Small intestine (tissue), 7 donors: ENCODE measurements around the gene PCBP2. TPM values are rescaled to one million over a fixed set of nuclear protein-coding genes. Genes with fewer than 3 reads are reported as not detected.

Experiments used
- DNase-seq, 2 donors: peaks; one replicate each; pipeline versions ENCODE4 v3.0.0 to v3.0.0-alpha.2; 2013
- FAIRE-seq: peaks from 2 replicates; lab custom pipeline; 2012; peaks lifted over from hg19 to GRCh38; lab: Jason Lieb, UNC
- H3K27ac ChIP-seq, 3 donors: one replicate each; pipeline ENCODE4 v1.5.1; 2013; ENCODE audit warnings: low read length in 2 of 3, mild to moderate bottlenecking in 2 of 3, control low read depth in 1 of 3, inconsistent platforms in 1 of 3, low read depth in 1 of 3, moderate library complexity in 1 of 3
- H3K27me3 ChIP-seq, 3 donors: one replicate each; pipeline ENCODE4 v1.6.1; 2013; ENCODE audit warnings: low read length in 3 of 3, inconsistent platforms in 1 of 3; ENCODE audit not compliant: control insufficient read depth in 3 of 3, insufficient read depth in 3 of 3
- H3K36me3 ChIP-seq, 3 donors: one replicate each; pipeline ENCODE4 v1.6.1; 2013; ENCODE audit warnings: low read length in 3 of 3, inconsistent platforms in 1 of 3, low read depth in 1 of 3, mild to moderate bottlenecking in 1 of 3, moderate library complexity in 1 of 3; ENCODE audit not compliant: control insufficient read depth in 3 of 3, insufficient read depth in 2 of 3
- H3K4me1 ChIP-seq, 3 donors: one replicate each; pipeline ENCODE4 v1.6.1; 2013; ENCODE audit warnings: low read length in 2 of 3, inconsistent platforms in 1 of 3, low read depth in 1 of 3, mild to moderate bottlenecking in 1 of 3, moderate library complexity in 1 of 3; ENCODE audit not compliant: control insufficient read depth in 3 of 3, insufficient read depth in 2 of 3
- H3K4me3 ChIP-seq, 3 donors: one replicate each; pipeline ENCODE4 v1.5.1; 2013; ENCODE audit warnings: low read length in 3 of 3, control low read depth in 1 of 3, inconsistent platforms in 1 of 3, low read depth in 1 of 3, mild to moderate bottlenecking in 1 of 3, moderate library complexity in 1 of 3
- H3K9me3 ChIP-seq, 2 donors: one replicate each; pipeline ENCODE4 v1.6.1; 2013; ENCODE audit warnings: low read depth in 1 of 2, low read length in 1 of 2; ENCODE audit not compliant: control insufficient read depth in 2 of 2, insufficient read depth in 1 of 2
- WGBS, 3 donors: extraction: QIAGEN DNeasy Blood & Tissue Kit; methylation state at CpG; one replicate each; pipeline ENCODE4 v1.1.7; 2013; 5-methylcytosine and 5-hydroxymethylcytosine counted together
- polyA plus RNA-seq, 4 donors: library from polyadenylated mRNA; stranded (reverse) in 3 of 4; unstranded in 1 of 4; fragments of 200-250 nt in 3 of 4; fragments of 120-200 nt in 1 of 4; gene quantifications; one replicate each; pipeline versions ENCODE4 v1.2.1 to v1.2.3, GENCODE V29; 2013
- donor health status: healthy with polysubstance abuse.
- donor health status: control.
- donor health status: control.
- donor health status: Bipolar disorder and iron deficiency.
- donor health status: healthy.

The PCBP2 gene
- polyA plus RNA-seq, 4 donors, result 446 to 821 (median 494) TPM

DNA sequence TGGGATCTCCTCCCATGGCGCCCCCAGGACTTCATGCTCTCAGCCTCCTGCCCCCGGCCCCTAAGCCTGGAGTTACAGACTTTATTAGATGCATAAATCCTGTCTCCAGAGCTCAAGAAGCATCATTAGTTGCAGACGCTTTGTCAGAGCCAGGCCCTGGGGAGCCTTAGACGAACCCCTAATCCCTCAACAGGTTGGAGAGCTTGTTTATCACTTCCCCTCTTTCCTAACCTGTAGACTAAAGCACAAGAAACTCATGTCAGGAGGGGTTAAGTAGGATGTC, 55.6 kb downstream of the PCBP2 start:
- FAIRE-seq (no peak), DNase-seq (no peak)
- WGBS, 3 donors, result 88 to 90% (median 89%) methylated on average over 4 of the region's 4 CpGs
- Histone ChIP-seq H3K4me1 (peaks cover 0 to 3% (median 0%) of the 10 kb centered on the region in 3 donors), H3K9me3 (no peaks in the 10 kb centered on the region), H3K36me3 (peaks cover 0 to 79% (median 3%) of the 10 kb centered on the region in 3 donors), H3K27ac (no peak overlapping the region), H3K27me3 (no peaks in the 10 kb centered on the region), H3K4me3 (no peak overlapping the region)

- peaks cover 0 to 74% (median 9%) of the 10 kb centered on the region in 3 donors for H3K36me3 ChIP-seq
- WGBS, 3 donors, result 29 to 31% (median 29%) methylated on average over 7 of the region's 7 CpGs
- no peak overlapping the region for H3K4me3 ChIP-seq
- FAIRE-seq (no peak), DNase-seq (peak; percentile 89 to 91)
- no peaks in the 10 kb centered on the region for H3K27me3 ChIP-seq
- peak overlapping the region in 1 of 3 donors; percentile 24 for H3K27ac ChIP-seq
- H3K9me3 ChIP-seq, result no peaks in the 10 kb centered on the region
- H3K4me1 ChIP-seq, result peaks cover 0 to 3% (median 0%) of the 10 kb centered on the region in 3 donors
Observed at GRCh38 chr12:53508534-53509170, 56.8 kb downstream of the PCBP2 start.

- Histone ChIP-seq H3K9me3 (no peaks in the 10 kb centered on the region), H3K27me3 (no peaks in the 10 kb centered on the region), H3K27ac (no peak overlapping the region), H3K36me3 (peaks cover 11 to 67% (median 20%) of the 10 kb centered on the region in 3 donors), H3K4me1 (peaks cover 0 to 3% (median 0%) of the 10 kb centered on the region in 3 donors), H3K4me3 (no peak overlapping the region)
- 79 to 87% (median 83%) methylated on average over 9 of the region's 9 CpGs for WGBS, 3 donors
- FAIRE-seq, result no peak
- no peak for DNase-seq
Observed at GRCh38 chr12:53510181-53510812, 58.4 kb downstream of the PCBP2 start.

- FAIRE-seq (no peak), DNase-seq (no peak)
- H3K36me3 ChIP-seq, result peaks cover 16 to 68% (median 27%) of the 10 kb centered on the region in 3 donors
- no peaks in the 10 kb centered on the region for H3K9me3 ChIP-seq
- H3K27ac ChIP-seq, result no peak overlapping the region
- H3K4me3 ChIP-seq, result no peak overlapping the region
- WGBS, 3 donors, result 87 to 91% (median 88%) methylated on average over 6 of the region's 6 CpGs
- H3K27me3 ChIP-seq, result no peaks in the 10 kb centered on the region
- peaks cover 0 to under 1% (median 0%) of the 10 kb centered on the region in 3 donors for H3K4me1 ChIP-seq
Observed at GRCh38 chr12:53513712-53514410, 62.0 kb downstream of the PCBP2 start.

GRCh38 chr12:53514628-53515290, 62.9 kb downstream of the PCBP2 start:
- H3K4me1 ChIP-seq, result no peaks in the 10 kb centered on the region
- no peaks in the 10 kb centered on the region for H3K9me3 ChIP-seq
- no peak overlapping the region for H3K4me3 ChIP-seq
- DNase-seq, result no peak
- H3K27ac ChIP-seq, result no peak overlapping the region
- H3K36me3 ChIP-seq, result peaks cover 16 to 70% (median 32%) of the 10 kb centered on the region in 3 donors
- H3K27me3 ChIP-seq, result no peaks in the 10 kb centered on the region
- no peak for FAIRE-seq
- 81 to 87% (median 85%) methylated on average over 6 of the region's 6 CpGs for WGBS, 3 donors

DNA sequence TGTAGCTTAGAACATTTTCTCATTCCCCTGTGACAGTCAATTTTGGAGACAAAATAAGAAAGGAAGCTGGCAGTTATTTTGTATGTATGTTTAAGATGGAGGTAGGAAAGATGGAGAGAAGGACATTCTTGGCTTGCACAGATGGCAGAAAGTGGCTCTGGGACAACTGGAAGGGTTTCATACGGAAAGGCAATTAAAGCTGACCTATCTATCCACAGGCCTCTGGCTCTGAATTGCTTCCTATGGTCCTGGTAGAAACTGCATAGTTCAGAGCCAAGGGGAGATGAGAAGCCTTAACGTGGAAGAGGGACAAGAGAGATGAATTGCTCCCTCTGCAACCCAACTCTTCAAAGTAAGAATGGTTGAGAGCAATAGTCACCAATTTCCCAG, 63.4 kb downstream of the PCBP2 start:
- Histone ChIP-seq H3K4me3 (no peak overlapping the region), H3K4me1 (no peaks in the 10 kb centered on the region), H3K9me3 (no peaks in the 10 kb centered on the region), H3K27me3 (no peaks in the 10 kb centered on the region), H3K27ac (no peak overlapping the region), H3K36me3 (peaks cover 16 to 72% (median 33%) of the 10 kb centered on the region in 3 donors)
- no peak for DNase-seq
- WGBS, 3 donors, result 79 to 94% (median 84%) methylated on average over 2 of the region's 2 CpGs
- FAIRE-seq, result no peak

DNA sequence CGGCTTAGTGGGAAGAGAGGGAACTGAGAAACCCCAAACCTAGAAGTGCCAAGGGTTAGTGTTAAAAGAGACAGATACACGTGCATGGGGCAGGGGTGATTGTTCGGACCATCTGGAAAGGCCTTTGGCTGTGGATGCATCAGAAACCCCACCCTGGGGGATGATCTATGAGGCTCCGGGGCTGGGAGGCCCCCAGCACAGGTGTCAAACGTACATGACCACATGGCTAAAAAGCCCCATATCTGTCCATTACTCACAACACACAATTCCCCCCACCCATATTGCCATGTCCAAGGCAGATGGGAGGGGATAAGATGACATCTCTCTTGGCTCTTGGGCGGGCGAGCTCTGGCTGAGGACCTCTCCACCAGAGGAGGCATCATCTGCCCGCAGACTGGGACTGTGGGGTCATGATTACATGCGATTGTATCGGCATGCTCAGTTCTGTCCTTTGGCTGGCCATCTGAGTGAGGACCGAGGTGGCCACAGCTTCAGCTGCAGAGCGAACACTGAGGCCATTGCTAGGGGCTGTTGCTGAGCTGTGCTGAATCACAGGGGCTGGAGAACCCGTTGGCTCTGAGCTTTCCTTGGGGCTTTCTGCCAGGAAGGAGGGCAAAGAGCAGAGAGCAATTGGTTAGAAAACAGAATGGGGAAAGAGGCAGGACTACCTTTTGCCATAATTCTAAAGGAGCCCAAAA, 65.0 kb downstream of the PCBP2 start:
- Histone ChIP-seq H3K36me3 (peaks cover 16 to 69% (median 38%) of the 10 kb centered on the region in 3 donors), H3K27me3 (no peaks in the 10 kb centered on the region), H3K4me3 (no peak overlapping the region), H3K27ac (no peak overlapping the region), H3K4me1 (no peaks in the 10 kb centered on the region), H3K9me3 (no peaks in the 10 kb centered on the region)
- no peak for FAIRE-seq
- DNase-seq, result no peak
- WGBS, 3 donors, result 83 to 86% (median 84%) methylated on average over 13 of the region's 13 CpGs

DNA sequence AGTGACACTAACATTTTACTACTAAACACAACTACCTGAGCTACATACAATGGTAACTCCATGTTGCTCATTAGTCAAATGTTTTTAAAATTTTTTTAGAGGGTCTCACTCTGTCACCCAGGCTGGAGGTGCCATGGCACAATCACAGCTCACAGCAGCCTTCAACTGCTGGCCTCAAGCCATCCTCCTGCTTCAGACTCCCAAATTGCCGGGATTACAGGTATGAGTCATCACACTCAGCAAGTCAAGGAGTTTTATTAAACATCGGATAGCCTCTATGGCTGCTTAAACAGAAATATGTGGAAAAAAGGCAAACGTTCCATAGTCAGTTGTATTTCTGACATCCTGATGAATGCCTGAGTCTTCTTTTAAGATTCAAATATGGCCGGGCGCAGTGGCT, 66.5 kb downstream of the PCBP2 start:
- DNase-seq, result no peak
- H3K9me3 ChIP-seq, result no peaks in the 10 kb centered on the region
- WGBS, 3 donors, result 71 to 81% (median 77%) methylated on average over 5 of the region's 5 CpGs
- H3K36me3 ChIP-seq, result peaks cover 16 to 70% (median 35%) of the 10 kb centered on the region in 3 donors
- no peak overlapping the region for H3K27ac ChIP-seq
- FAIRE-seq, result no peak
- no peak overlapping the region for H3K4me3 ChIP-seq
- H3K4me1 ChIP-seq, result no peaks in the 10 kb centered on the region
- H3K27me3 ChIP-seq, result no peaks in the 10 kb centered on the region
